Left ventricle myocardium inferior (tissue), 1 donor: ENCODE measurements around the gene HNF1B. TPM values are rescaled to one million over a fixed set of nuclear protein-coding genes. Genes with fewer than 3 reads are reported as not detected.

ENCODE experiments used
- DNase-seq: peaks from one replicate; pipeline ENCODE4 v3.0.0-alpha.2; 2020
- H3K27ac ChIP-seq: fragments of 200-600 bp; replicated peaks from 2 replicates; pipeline ENCODE4 v1.8.0; 2021
- H3K27me3 ChIP-seq: fragments of 200-600 bp; 2 replicates; pipeline ENCODE4 v1.8.0; 2021; ENCODE audit warnings: low read depth
- H3K36me3 ChIP-seq: fragments of 200-600 bp; 2 replicates; pipeline ENCODE4 v1.8.0; 2021
- H3K4me1 ChIP-seq: fragments of 200-600 bp; 2 replicates; pipeline ENCODE4 v1.8.0; 2021
- H3K4me3 ChIP-seq: fragments of 200-600 bp; 2 replicates; pipeline ENCODE4 v1.8.0; 2021; ENCODE audit warnings: mild to moderate bottlenecking, moderate library complexity
- H3K9me3 ChIP-seq: fragments of 200-600 bp; replicated peaks from 2 replicates; pipeline ENCODE4 v1.8.0; 2021
- CTCF ChIP-seq: fragments of 200-600 bp; IDR thresholded peaks from 2 replicates; pipeline ENCODE4 v1.8.0; 2021; ENCODE audit warnings: antibody characterized with exemption, mild to moderate bottlenecking, borderline replicate concordance
- intact Hi-C: fragments of 100-400 bp; cut with micrococcal nuclease; formaldehyde crosslinking; loops from one replicate; pipeline ENCODE4 v1.11.0; 2022
- total RNA-seq: library from RNA; stranded (reverse); fragmentation: NEBNext Ultra II Directional; extraction: Animal tissue kit (Norgen Biotek cat#: 25700); gene quantifications from one replicate; pipeline ENCODE4 v1.2.1, GENCODE V29; 2021
- donor health status: DM: no; HTN: yes; CAD: no; lungs with severe emphysema.

Gene HNF1B
- total RNA-seq, 1 donor from 2014 or later, result not detected

- H3K27ac ChIP-seq, result no peak overlapping the region
- no peaks in the 10 kb centered on the region for H3K9me3 ChIP-seq
- H3K27me3 ChIP-seq, result peaks cover 84% of the 10 kb centered on the region
- no peaks in the 10 kb centered on the region for H3K4me1 ChIP-seq
- no peak for TF ChIP-seq CTCF
- no peaks in the 10 kb centered on the region for H3K36me3 ChIP-seq
- H3K4me3 ChIP-seq, result no peak overlapping the region
- intact Hi-C loops, result no loop called here
- DNase-seq, result no peak
Observed at GRCh38 chr17:37752482-37752881, 7.6 kb upstream of the HNF1B start.

- no peaks in the 10 kb centered on the region for H3K9me3 ChIP-seq
- no peak for DNase-seq
- peaks cover 84% of the 10 kb centered on the region for H3K27me3 ChIP-seq
- H3K4me3 ChIP-seq, result no peak overlapping the region
- no peaks in the 10 kb centered on the region for H3K4me1 ChIP-seq
- intact Hi-C loops, result no loop called here
- no peak for TF ChIP-seq CTCF
- no peak overlapping the region for H3K27ac ChIP-seq
- H3K36me3 ChIP-seq, result no peaks in the 10 kb centered on the region
Observed at GRCh38 chr17:37750768-37751475, 6.1 kb upstream of the HNF1B start.

GRCh38 chr17:37750292-37750691 lies 5.4 kb upstream of the HNF1B start:
- H3K27ac ChIP-seq, result no peak overlapping the region
- no peak overlapping the region for H3K4me3 ChIP-seq
- DNase-seq, result no peak
- no peak for TF ChIP-seq CTCF
- no peaks in the 10 kb centered on the region for H3K4me1 ChIP-seq
- peaks cover 84% of the 10 kb centered on the region for H3K27me3 ChIP-seq
- H3K9me3 ChIP-seq, result no peaks in the 10 kb centered on the region
- no peaks in the 10 kb centered on the region for H3K36me3 ChIP-seq
- intact Hi-C loops, result no loop called here

- H3K9me3 ChIP-seq, result no peaks in the 10 kb centered on the region
- H3K36me3 ChIP-seq, result no peaks in the 10 kb centered on the region
- no peak for TF ChIP-seq CTCF
- H3K4me3 ChIP-seq, result no peak overlapping the region
- H3K27me3 ChIP-seq, result peaks cover 95% of the 10 kb centered on the region
- H3K4me1 ChIP-seq, result peaks cover 24% of the 10 kb centered on the region
- no peak overlapping the region for H3K27ac ChIP-seq
- intact Hi-C loops, result no loop called here
- no peak for DNase-seq
Observed at GRCh38 chr17:37747222-37747621, 2.4 kb upstream of the HNF1B start.

DNA sequence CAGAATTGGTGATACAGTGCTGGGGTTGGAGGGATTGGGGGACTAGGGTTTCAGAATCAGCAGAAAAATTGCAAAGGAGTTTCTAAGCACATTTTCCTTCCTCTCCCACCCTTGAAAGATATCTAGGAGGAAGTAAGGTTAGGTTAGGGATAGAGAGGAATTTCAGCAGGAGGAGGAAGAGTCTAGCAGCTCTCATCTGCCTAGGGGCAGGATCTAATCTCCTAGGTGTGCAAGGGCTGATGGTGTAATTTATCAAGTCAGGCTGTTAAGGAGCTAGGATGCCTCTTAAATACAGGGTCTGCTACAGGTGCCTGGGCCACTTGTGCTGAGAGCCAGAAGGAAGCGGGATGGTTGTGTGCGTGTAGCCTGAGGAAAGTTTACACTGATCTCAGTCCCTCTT lies 1.8 kb upstream of the HNF1B start:
- DNase-seq, result no peak
- no peaks in the 10 kb centered on the region for H3K9me3 ChIP-seq
- no peak for TF ChIP-seq CTCF
- H3K4me1 ChIP-seq, result peaks cover 30% of the 10 kb centered on the region
- H3K36me3 ChIP-seq, result no peaks in the 10 kb centered on the region
- H3K4me3 ChIP-seq, result no peak overlapping the region
- intact Hi-C loops, result no loop called here
- H3K27me3 ChIP-seq, result peaks cover 98% of the 10 kb centered on the region
- H3K27ac ChIP-seq, result no peak overlapping the region
